Pulmonary artery endothelial cell (primary cell): ENCODE results near the gene DOC2A. TPM values are rescaled to one million over a fixed set of nuclear protein-coding genes. Genes with fewer than 3 reads are reported as not detected.

Experiments used
- DNase-seq: peaks from one replicate; pipeline ENCODE4 v3.0.0-alpha.2; 2011; ENCODE audit warnings: low read depth, low spot score
- total RNA-seq: library from RNA; depleted of rRNA; stranded (reverse); fragments of >200 nt; gene quantifications from 2 replicates; pipeline ENCODE4 v1.2.3, GENCODE V29; 2014

DOC2A gene
- total RNA-seq, 1 donor from 2014 or later = 0.26 TPM

GRCh38 chr16:30005341-30006094, 5.3 kb downstream of the DOC2A start:
- no peak for DNase-seq

GRCh38 chr16:30004811-30005242, 6.0 kb downstream of the DOC2A start:
- DNase-seq = no peak

GRCh38 chr16:30004424-30004776, 6.4 kb downstream of the DOC2A start:
- DNase-seq = no peak

- no peak for DNase-seq
Measured at GRCh38 chr16:30003670-30004423, 7.0 kb downstream of the DOC2A start.

- no peak for DNase-seq
Measured at GRCh38 chr16:30002614-30003346, 8.0 kb downstream of the DOC2A start.

- DNase-seq = no peak
Measured at GRCh38 chr16:30000735-30001631, 9.8 kb downstream of the DOC2A start.

GRCh38 chr16:29999605-30000004, 11.2 kb downstream of the DOC2A start:
- no peak for DNase-seq

GRCh38 chr16:29996766-29997250, 14.0 kb downstream of the DOC2A start:
- DNase-seq = no peak

GRCh38 chr16:29995911-29996765, 14.7 kb downstream of the DOC2A start, which contains the start of gene INO80E:
INO80E (plus strand) TSS chr16:29996241; CDS start chr16:29996311, 70 bp downstream.
- DNase-seq = peak; percentile 79

GRCh38 chr16:29995324-29995910, 15.4 kb downstream of the DOC2A start, which contains the start of gene HIRIP3:
HIRIP3 (minus strand) TSS chr16:29995617; CDS start chr16:29995605, 12 bp downstream.
- no peak for DNase-seq

GRCh38 chr16:29994600-29995323, 16.1 kb downstream of the DOC2A start:
- DNase-seq = no peak

- DNase-seq = no peak
Measured at GRCh38 chr16:29993903-29994599, 16.8 kb downstream of the DOC2A start.

GRCh38 chr16:29993191-29993902, 17.5 kb downstream of the DOC2A start:
- DNase-seq = no peak

- no peak for DNase-seq
Measured at GRCh38 chr16:29992344-29992967, 18.4 kb downstream of the DOC2A start.

- no peak for DNase-seq
Measured at GRCh38 chr16:29991571-29991904, 19.3 kb downstream of the DOC2A start.

GRCh38 chr16:29990883-29991570, 19.8 kb downstream of the DOC2A start:
- DNase-seq = no peak
